Measurements from ENCODE around the gene TNRC6C.
A peak's percentile ranks its signal among the peaks of the same experiment; 100 is the strongest.

TNRC6C gene

DNA sequence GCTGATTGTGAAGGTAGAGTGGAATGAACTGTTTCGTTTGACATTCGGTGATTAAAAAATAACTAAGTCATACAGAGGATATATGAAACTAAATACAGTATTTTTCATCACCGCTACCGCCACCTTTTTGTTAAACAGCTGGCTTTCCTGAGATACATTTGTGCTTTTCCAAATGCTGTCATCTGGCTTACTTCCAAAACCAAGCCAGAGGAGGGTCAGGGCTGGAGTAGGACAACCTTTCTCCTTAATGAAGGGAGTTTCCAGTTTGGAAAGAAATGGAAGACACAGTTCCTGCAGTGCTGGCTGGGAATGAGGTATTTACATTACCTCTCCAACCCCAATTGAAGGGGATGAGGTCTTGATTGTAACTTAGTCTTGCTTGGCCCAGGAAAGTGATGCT, 3.2 kb downstream of the TNRC6C start (continued):
- TF ChIP-seq, protein P1, sequence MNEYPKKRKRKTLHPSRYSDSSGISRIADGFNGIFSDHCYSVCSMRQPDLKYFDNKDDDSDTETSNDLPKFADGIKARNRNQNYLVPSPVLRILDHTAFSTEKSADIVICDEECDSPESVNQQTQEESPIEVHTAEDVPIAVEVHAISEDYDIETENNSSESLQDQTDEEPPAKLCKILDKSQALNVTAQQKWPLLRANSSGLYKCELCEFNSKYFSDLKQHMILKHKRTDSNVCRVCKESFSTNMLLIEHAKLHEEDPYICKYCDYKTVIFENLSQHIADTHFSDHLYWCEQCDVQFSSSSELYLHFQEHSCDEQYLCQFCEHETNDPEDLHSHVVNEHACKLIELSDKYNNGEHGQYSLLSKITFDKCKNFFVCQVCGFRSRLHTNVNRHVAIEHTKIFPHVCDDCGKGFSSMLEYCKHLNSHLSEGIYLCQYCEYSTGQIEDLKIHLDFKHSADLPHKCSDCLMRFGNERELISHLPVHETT (tag by site-specific recombination; IDR thresholded peaks at IDR 0.05), result no peak
- TF ChIP-seq, protein P2, sequence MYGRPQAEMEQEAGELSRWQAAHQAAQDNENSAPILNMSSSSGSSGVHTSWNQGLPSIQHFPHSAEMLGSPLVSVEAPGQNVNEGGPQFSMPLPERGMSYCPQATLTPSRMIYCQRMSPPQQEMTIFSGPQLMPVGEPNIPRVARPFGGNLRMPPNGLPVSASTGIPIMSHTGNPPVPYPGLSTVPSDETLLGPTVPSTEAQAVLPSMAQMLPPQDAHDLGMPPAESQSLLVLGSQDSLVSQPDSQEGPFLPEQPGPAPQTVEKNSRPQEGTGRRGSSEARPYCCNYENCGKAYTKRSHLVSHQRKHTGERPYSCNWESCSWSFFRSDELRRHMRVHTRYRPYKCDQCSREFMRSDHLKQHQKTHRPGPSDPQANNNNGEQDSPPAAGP (tag by site-specific recombination; IDR thresholded peaks at IDR 0.05), result peak; percentile 31; the same call in 1 of the 2 replicates
- TF ChIP-seq ZEB2 (tag by site-specific recombination; IDR thresholded peaks at IDR 0.05) (no peak), MZF1 (tag by site-specific recombination; IDR thresholded peaks at IDR 0.05; ENCODE audit: borderline replicate concordance) (peak; percentile 79; the same call in 1 of the 2 replicates), IKZF3 (tag by site-specific recombination; IDR thresholded peaks at IDR 0.05) (peak; percentile 48; the same call in 1 of the 2 replicates), WT1 (tag by site-specific recombination; IDR thresholded peaks at IDR 0.05) (peak; percentile 84)

DNA sequence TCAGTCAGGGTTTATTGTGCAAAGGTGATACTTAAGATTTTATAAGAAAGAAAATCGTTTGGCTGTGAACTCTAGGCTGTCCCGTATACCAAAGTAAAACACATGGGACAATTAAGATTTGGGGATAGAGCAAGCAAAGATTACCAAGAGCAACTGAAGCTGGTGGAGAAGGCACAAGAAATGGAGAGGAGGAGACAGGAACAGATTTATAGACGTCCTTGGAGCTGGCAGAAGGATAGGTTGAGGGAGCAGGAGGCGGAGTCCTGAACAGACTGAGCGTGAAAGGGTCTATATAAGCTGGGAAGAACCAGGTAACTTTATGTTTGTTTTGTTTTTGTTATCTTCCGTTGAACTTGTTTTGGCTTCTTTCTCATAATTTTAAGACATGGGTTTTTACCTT, 3.8 kb downstream of the TNRC6C start:
- no peak overlapping the region for H3K4me3 ChIP-seq (ENCODE audit: low read depth, low read length)
- POLR2A ChIA-PET, result no interaction called here
- H3K27ac ChIP-seq (ENCODE audit: extremely low read depth, low read depth, low read length), result no peak overlapping the region
- CTCF ChIA-PET, result interaction anchor here (0.5 to 4.7 kb wide), 6 partner anchors 15 to 199 kb away, joined by 3 to 28 read pairs (median 4); no protein-coding TSS in a partner anchor
- no peaks in the 10 kb centered on the region for H3K36me3 ChIP-seq (ENCODE audit: control insufficient read depth in 2 of 2, insufficient read depth in 1 of 2, low read length in 2 of 2)
- H3K9me3 ChIP-seq (ENCODE audit: control insufficient read depth, insufficient read depth, low read depth, low read length), result no peaks in the 10 kb centered on the region
- peaks cover 40% of the 10 kb centered on the region for H3K4me1 ChIP-seq (ENCODE audit: control insufficient read depth, insufficient read depth, low read length)
- TF ChIP-seq ZNF600 (tag by site-specific recombination; IDR thresholded peaks at IDR 0.05), result 0 out of 2 replicates have a peak, but pooled peaks have one; percentile 38
- peak; percentile 57 for TF ChIP-seq IKZF3 (tag by site-specific recombination; IDR thresholded peaks at IDR 0.05)
- no peak for TF ChIP-seq ZNF629 (tag by site-specific recombination; IDR thresholded peaks at IDR 0.05)
- TF ChIP-seq, protein P3, sequence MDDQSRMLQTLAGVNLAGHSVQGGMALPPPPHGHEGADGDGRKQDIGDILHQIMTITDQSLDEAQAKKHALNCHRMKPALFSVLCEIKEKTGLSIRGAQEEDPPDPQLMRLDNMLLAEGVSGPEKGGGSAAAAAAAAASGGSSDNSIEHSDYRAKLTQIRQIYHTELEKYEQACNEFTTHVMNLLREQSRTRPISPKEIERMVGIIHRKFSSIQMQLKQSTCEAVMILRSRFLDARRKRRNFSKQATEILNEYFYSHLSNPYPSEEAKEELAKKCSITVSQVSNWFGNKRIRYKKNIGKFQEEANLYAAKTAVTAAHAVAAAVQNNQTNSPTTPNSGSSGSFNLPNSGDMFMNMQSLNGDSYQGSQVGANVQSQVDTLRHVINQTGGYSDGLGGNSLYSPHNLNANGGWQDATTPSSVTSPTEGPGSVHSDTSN (CRISPR knock-in tag; IDR thresholded peaks at IDR 0.05), result no peak
- TF ChIP-seq ZNF837 (tag by site-specific recombination; IDR thresholded peaks at IDR 0.05), result no peak
- TF ChIP-seq KLF7 (tag by site-specific recombination; IDR thresholded peaks at IDR 0.05; ENCODE audit: borderline replicate concordance), result no peak

DNA sequence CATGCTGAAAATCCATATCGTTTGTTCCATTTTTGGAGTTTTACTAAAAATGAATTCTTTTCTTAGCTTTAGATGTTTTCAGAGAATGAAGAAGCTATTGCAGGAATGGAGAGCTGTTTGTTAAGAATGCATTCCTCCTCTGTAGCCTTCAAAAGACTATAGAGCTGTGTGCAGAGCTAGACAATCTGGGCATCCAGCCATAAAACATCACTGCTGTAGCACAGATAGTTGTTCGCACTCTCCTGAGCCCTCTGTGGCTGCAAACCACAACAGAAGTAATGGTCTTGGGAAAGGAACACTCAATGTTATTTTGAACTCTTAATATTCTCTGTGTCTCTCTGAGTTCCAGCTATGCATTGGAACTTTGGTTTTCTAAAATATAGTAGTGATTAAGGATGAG, 4.9 kb downstream of the TNRC6C start:
- CTCF ChIA-PET, result interaction anchor here (0.6 to 4.7 kb wide), 10 partner anchors 9 to 419 kb away, joined by 3 to 28 read pairs (median 4); no protein-coding TSS in a partner anchor
- Histone ChIP-seq H3K4me3 (ENCODE audit: low read depth, low read length) (no peak overlapping the region), H3K27ac (ENCODE audit: extremely low read depth, low read depth, low read length) (no peak overlapping the region), H3K9me3 (ENCODE audit: control insufficient read depth, insufficient read depth, low read depth, low read length) (no peaks in the 10 kb centered on the region), H3K4me1 (ENCODE audit: control insufficient read depth, insufficient read depth, low read length) (peaks cover 40% of the 10 kb centered on the region), H3K36me3 (ENCODE audit: control insufficient read depth in 2 of 2, insufficient read depth in 1 of 2, low read length in 2 of 2) (no peaks in the 10 kb centered on the region)
- POLR2A ChIA-PET, result interaction anchor here (0.7 kb wide), 1 partner anchor 435 kb away, joined by 3 read pairs; no protein-coding TSS in a partner anchor
- TF ChIP-seq ZNF366 (tag by site-specific recombination; conservative IDR thresholded peaks at IDR 0.05), result no peak; the same call in 1 of the 2 replicates
- TF ChIP-seq, protein P4, sequence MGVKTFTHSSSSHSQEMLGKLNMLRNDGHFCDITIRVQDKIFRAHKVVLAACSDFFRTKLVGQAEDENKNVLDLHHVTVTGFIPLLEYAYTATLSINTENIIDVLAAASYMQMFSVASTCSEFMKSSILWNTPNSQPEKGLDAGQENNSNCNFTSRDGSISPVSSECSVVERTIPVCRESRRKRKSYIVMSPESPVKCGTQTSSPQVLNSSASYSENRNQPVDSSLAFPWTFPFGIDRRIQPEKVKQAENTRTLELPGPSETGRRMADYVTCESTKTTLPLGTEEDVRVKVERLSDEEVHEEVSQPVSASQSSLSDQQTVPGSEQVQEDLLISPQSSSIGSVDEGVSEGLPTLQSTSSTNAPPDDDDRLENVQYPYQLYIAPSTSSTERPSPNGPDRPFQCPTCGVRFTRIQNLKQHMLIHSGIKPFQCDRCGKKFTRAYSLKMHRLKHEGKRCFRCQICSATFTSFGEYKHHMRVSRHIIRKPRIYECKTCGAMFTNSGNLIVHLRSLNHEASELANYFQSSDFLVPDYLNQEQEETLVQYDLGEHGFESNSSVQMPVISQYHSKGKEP (tag by site-specific recombination; IDR thresholded peaks at IDR 0.05), result 0 out of 2 replicates have a peak, but pooled peaks have one; percentile 25
- TF ChIP-seq ZNF660 (tag by site-specific recombination; IDR thresholded peaks at IDR 0.05), result peak; percentile 45; the same call in 1 of the 2 replicates
- peak; percentile 19; the same call in 1 of the 2 replicates for TF ChIP-seq ZSCAN30 (tag by site-specific recombination; IDR thresholded peaks at IDR 0.05)
- TF ChIP-seq ZBTB17 (tag by site-specific recombination; IDR thresholded peaks at IDR 0.05), result peak; percentile 59
- no peak for TF ChIP-seq ZFHX2 (tag by site-specific recombination; conservative IDR thresholded peaks at IDR 0.05)
- 0 out of 2 replicates have a peak, but pooled peaks have one; percentile 57 for TF ChIP-seq GFI1B (tag by site-specific recombination; IDR thresholded peaks at IDR 0.05)
- TF ChIP-seq PRDM1 (tag by site-specific recombination; IDR thresholded peaks at IDR 0.05), result 0 out of 2 replicates have a peak, but pooled peaks have one; percentile 5
- TF ChIP-seq ZNF335 (tag by site-specific recombination; conservative IDR thresholded peaks at IDR 0.05), result no peak
- no peak for TF ChIP-seq ZFP69B (tag by site-specific recombination; IDR thresholded peaks at IDR 0.05)
- TF ChIP-seq, protein P5, sequence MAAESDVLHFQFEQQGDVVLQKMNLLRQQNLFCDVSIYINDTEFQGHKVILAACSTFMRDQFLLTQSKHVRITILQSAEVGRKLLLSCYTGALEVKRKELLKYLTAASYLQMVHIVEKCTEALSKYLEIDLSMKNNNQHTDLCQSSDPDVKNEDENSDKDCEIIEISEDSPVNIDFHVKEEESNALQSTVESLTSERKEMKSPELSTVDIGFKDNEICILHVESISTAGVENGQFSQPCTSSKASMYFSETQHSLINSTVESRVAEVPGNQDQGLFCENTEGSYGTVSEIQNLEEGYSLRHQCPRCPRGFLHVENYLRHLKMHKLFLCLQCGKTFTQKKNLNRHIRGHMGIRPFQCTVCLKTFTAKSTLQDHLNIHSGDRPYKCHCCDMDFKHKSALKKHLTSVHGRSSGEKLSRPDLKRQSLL (tag by site-specific recombination; IDR thresholded peaks at IDR 0.05), result peak; percentile 69; the same call in 1 of the 2 replicates

Measured in HEK293 (cell line).